K562 (cell line): ENCODE data around the gene E2F2. TPM values are rescaled to one million over a fixed set of nuclear protein-coding genes. Genes with fewer than 3 reads are reported as not detected.
A peak's percentile ranks its signal among the peaks of the same experiment; 100 is the strongest.

Source experiments
- C11orf30 ChIP-seq: fragments of 450-650 bp; IDR thresholded peaks from 2 replicates; pipeline ENCODE4 v1.6.1; 2016; ENCODE audit warnings: low read depth, mild to moderate bottlenecking
- CBX8 ChIP-seq: fragments of 200-600 bp; sonication (generic); IDR thresholded peaks from 2 replicates; pipeline ENCODE4 v1.6.1; 2012; ENCODE audit warnings: borderline replicate concordance, mixed run types, low read depth, mild to moderate bottlenecking, moderate library complexity, mixed read lengths, low read length, control low read depth, inconsistent platforms; ENCODE audit not compliant: poor library complexity, severe bottlenecking; ENCODE audit errors: extremely low read depth
- FOXK1 ChIP-seq: sonication (generic); formaldehyde crosslinking; IDR thresholded peaks from 2 replicates; pipeline ENCODE4 v1.8.0; 2022; ENCODE audit warnings: missing genetic modification reagents, mild to moderate bottlenecking, borderline replicate concordance
- HMG20B ChIP-seq: fragments of 250-450 bp; sonication (Bioruptor Pico); IDR thresholded peaks from 2 replicates; pipeline ENCODE4 v1.5.0; 2021; ENCODE audit warnings: mild to moderate bottlenecking
- KDM1A ChIP-seq, 2 experiments: fragments of 450-650 bp; IDR thresholded peaks; 2 replicates each; pipeline ENCODE4 v1.6.1; 2016; ENCODE audit warnings: mild to moderate bottlenecking in 2 of 2
- L3MBTL2 ChIP-seq: fragments of 450-650 bp; IDR thresholded peaks from 2 replicates; pipeline ENCODE4 v1.6.1; 2016; ENCODE audit warnings: mild to moderate bottlenecking, moderate library complexity
- SMARCA5 ChIP-seq: fragments of 450-650 bp; IDR thresholded peaks from 2 replicates; pipeline ENCODE4 v1.6.1; 2016
- ZNF324 ChIP-seq: fragments of 250-450 bp; sonication (Bioruptor Pico); IDR thresholded peaks from 2 replicates; pipeline ENCODE4 v1.4.0; 2020; ENCODE audit warnings: mild to moderate bottlenecking
- ZNF384 ChIP-seq: IDR thresholded peaks from 2 replicates; pipeline ENCODE4 v1.6.1; 2012; ENCODE audit warnings: low read depth, low read length, improper control_type of control experiment
- polyA plus RNA-seq, 8 experiments: library from polyadenylated mRNA; depleted of rRNA in 4 of 8; stranded (reverse) in 5 of 8; unstranded in 3 of 8; fragments of >200 nt; fragmentation: Nextera tagmentation in 2 of 8; fragmentation: Illumina TruSeq in 1 of 8; extraction: Ambion mirVana in 2 of 8; extraction: Trizol in 1 of 8; gene quantifications; 2 replicates each; pipeline versions ENCODE4 v1.2.1 to v1.2.3, GENCODE V29; 2011 to 2014; ENCODE audit warnings: inconsistent platforms in 1 of 8, missing spikeins in 1 of 8
- total RNA-seq, 7 experiments: library from RNA; depleted of rRNA in 6 of 7; stranded (reverse); fragments of >200 nt in 6 of 7; fragmentation: Illumina TruSeq in 2 of 7; extraction: Trizol in 2 of 7; gene quantifications; 2 replicates each; pipeline versions ENCODE4 v1.2.1 to v1.2.3, GENCODE V29; 2011 to 2021; ENCODE audit warnings: low replicate concordance in 1 of 7
- TF ChIP-seq, protein P1 (sequence below): sonication (generic); formaldehyde crosslinking; IDR thresholded peaks from 2 replicates; pipeline ENCODE4 v1.4.0; 2020; ENCODE audit warnings: mild to moderate bottlenecking, missing genetic modification reagents
- TF ChIP-seq, protein P2 (sequence below): fragments of 250-450 bp; sonication (Bioruptor Pico); IDR thresholded peaks from 2 replicates; pipeline ENCODE4 v1.8.0; 2021; ENCODE audit warnings: borderline replicate concordance, mild to moderate bottlenecking, moderate library complexity; ENCODE audit not compliant: poor library complexity, severe bottlenecking
- TF ChIP-seq, protein P3 (sequence below): fragments of 250-450 bp; sonication (Bioruptor Pico); IDR thresholded peaks from 2 replicates; pipeline ENCODE4 v1.8.0; 2022; ENCODE audit warnings: inconsistent platforms
- TF ChIP-seq, protein P4 (sequence below): fragments of 450-650 bp; IDR thresholded peaks from 2 replicates; pipeline ENCODE4 v1.6.1; 2016; ENCODE audit warnings: low read depth, mild to moderate bottlenecking, moderate library complexity

Gene E2F2
- total and polyA plus RNA-seq, 9 of the 15 experiments (the other 6 are each of a cell fraction or from before 2014, with no cell fraction given) = 3.1 to 25.3 (median 11.4) TPM

DNA sequence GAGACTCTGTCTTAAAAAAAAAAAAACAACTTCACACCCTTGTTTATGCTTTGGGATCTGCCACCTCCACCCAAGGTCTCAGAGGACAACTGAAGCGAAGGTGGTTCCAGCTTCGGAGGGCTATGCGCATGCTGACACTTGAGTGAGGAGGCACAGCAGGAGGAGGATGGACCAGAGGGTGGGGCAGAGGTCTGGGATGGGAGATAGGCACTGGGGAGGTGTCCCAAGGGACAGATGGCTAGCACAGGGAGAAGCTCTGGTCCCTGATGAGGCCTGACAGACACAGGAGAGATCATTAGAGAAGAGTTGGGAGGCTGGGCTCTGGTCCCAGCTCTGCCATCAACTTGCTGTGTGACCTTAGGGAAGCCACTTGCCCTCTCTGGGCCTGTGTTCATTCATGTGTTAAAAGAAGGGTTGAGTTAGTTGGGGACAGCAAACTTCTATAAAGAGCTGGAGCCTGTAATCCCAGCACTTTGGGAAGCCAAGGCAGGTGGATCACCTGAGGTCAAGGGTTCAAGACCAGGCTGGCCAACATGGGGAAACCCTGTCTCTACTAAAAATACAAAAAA, 16.8 kb downstream of the E2F2 start (continued):
- TF ChIP-seq CBX8 (no peak), L3MBTL2 (no peak), ZNF384 (no peak), SMARCA5 (peak; percentile 88; the same call in 1 of the 2 replicates), C11orf30 (no peak), FOXK1 (peak; percentile 39; the same call in 1 of the 2 replicates), KDM1A (IDR thresholded peaks at IDR 0.05) (peak; percentile 71 to 75), ZNF324 (CRISPR knock-in tag) (no peak), HMG20B (CRISPR knock-in tag) (no peak)
- TF ChIP-seq, protein P1, sequence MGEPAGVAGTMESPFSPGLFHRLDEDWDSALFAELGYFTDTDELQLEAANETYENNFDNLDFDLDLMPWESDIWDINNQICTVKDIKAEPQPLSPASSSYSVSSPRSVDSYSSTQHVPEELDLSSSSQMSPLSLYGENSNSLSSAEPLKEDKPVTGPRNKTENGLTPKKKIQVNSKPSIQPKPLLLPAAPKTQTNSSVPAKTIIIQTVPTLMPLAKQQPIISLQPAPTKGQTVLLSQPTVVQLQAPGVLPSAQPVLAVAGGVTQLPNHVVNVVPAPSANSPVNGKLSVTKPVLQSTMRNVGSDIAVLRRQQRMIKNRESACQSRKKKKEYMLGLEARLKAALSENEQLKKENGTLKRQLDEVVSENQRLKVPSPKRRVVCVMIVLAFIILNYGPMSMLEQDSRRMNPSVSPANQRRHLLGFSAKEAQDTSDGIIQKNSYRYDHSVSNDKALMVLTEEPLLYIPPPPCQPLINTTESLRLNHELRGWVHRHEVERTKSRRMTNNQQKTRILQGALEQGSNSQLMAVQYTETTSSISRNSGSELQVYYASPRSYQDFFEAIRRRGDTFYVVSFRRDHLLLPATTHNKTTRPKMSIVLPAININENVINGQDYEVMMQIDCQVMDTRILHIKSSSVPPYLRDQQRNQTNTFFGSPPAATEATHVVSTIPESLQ (CRISPR knock-in tag) = no peak
- TF ChIP-seq, protein P2, sequence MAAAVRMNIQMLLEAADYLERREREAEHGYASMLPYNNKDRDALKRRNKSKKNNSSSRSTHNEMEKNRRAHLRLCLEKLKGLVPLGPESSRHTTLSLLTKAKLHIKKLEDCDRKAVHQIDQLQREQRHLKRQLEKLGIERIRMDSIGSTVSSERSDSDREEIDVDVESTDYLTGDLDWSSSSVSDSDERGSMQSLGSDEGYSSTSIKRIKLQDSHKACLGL (CRISPR knock-in tag) = no peak
- TF ChIP-seq, protein P3, sequence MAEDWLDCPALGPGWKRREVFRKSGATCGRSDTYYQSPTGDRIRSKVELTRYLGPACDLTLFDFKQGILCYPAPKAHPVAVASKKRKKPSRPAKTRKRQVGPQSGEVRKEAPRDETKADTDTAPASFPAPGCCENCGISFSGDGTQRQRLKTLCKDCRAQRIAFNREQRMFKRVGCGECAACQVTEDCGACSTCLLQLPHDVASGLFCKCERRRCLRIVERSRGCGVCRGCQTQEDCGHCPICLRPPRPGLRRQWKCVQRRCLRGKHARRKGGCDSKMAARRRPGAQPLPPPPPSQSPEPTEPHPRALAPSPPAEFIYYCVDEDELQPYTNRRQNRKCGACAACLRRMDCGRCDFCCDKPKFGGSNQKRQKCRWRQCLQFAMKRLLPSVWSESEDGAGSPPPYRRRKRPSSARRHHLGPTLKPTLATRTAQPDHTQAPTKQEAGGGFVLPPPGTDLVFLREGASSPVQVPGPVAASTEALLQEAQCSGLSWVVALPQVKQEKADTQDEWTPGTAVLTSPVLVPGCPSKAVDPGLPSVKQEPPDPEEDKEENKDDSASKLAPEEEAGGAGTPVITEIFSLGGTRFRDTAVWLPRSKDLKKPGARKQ (CRISPR knock-in tag) = no peak
- TF ChIP-seq, protein P4, sequence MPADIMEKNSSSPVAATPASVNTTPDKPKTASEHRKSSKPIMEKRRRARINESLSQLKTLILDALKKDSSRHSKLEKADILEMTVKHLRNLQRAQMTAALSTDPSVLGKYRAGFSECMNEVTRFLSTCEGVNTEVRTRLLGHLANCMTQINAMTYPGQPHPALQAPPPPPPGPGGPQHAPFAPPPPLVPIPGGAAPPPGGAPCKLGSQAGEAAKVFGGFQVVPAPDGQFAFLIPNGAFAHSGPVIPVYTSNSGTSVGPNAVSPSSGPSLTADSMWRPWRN = no peak
